GM18526 (cell line): ENCODE measurements around the gene ZGPAT.
A peak's percentile ranks its signal among the peaks of the same experiment; 100 is the strongest.

Experiments used
- POLR2A ChIP-seq: IDR thresholded peaks from 3 replicates; pipeline ENCODE4 v1.6.1; 2011; ENCODE audit not compliant: insufficient read length; ENCODE audit errors: extremely low read depth

The ZGPAT gene

GRCh38 chr20:63733579-63734081 is 25.8 kb downstream of the ZGPAT start:
- TF ChIP-seq POLR2A, result no peak

GRCh38 chr20:63734111-63734945 is 26.5 kb downstream of the ZGPAT start:
- TF ChIP-seq POLR2A, result no peak

DNA sequence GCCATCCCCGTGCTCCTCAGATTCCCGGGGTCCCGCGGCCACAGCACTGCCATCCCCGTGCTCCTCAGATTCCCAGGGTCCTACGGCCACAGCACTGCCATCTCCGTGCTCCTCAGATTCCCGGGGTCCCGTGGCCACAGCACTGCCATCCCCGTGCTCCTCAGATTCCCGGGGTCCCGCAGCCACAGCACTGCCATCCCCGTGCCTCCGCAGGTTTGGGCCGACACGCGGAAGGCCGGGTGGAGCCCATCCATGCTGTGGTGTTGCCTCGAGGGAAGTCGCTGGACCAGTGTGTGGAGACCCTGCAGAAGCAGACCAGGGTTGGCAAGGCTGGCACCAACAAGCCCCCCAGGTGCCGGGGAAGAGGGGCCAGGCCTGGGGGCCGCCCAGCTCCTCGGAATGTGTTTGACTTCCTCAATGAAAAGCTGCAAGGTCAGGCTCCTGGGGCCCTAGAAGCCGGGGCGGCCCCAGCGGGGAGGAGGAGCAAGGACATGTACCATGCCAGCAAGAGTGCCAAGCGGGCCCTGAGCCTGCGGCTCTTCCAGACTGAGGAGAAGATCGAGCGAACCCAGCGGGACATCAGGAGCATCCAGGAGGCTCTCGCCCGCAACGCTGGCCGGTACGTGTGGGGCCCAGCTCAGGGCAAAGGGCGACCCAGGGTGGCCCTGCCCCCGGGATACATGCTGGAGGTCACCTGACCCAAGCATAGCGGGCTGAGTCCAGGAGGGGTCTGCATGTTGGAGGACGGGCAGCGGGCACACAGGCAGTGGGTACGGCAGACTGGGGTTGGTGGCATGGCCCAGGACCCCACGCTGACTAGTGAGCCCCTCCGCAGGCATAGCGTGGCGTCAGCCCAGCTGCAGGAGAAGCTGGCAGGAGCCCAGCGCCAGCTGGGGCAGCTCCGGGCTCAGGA is 27.4 kb downstream of the ZGPAT start:
- no peak for TF ChIP-seq POLR2A

GRCh38 chr20:63735859-63736718 is 28.2 kb downstream of the ZGPAT start, which contains the start of gene LIME1:
Gene LIME1 (plus strand): TSS chr20:63736664. CDS start chr20:63737550, 886 bp downstream.
- TF ChIP-seq POLR2A, result peak; percentile 49

- no peak for TF ChIP-seq POLR2A
Observed at GRCh38 chr20:63736893-63737694, 29.3 kb downstream of the ZGPAT start.

GRCh38 chr20:63737695-63737944 is 29.8 kb downstream of the ZGPAT start:
- no peak for TF ChIP-seq POLR2A

DNA sequence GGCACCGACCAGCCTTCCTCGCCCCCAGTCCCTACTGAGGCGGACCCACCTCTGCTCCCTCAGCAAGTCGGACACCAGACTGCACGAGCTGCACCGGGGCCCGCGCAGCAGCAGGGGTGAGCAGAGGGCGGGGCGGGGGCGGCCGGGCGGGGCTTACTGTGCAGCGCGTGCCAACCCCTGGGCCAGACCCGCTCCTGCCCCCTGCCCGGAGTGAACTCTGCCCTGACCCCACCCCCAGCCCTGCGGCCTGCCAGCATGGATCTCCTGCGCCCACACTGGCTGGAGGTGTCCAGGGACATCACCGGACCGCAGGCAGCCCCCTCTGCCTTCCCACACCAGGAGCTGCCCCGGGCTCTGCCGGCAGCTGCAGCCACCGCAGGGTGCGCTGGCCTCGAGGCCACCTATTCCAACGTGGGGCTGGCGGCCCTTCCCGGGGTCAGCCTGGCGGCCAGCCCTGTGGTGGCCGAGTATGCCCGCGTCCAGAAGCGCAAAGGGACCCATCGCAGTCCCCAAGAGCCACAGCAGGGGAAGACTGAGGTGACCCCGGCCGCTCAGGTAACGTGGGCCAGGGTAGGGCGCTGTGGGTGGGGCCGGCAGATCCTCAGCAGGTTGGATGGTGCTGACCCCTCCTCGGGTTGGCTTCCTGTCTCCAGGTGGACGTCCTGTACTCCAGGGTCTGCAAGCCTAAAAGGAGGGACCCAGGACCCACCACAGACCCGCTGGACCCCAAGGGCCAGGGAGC is 30.3 kb downstream of the ZGPAT start:
- TF ChIP-seq POLR2A, result peak; percentile 48

GRCh38 chr20:63738687-63739129 is 30.9 kb downstream of the ZGPAT start:
- no peak for TF ChIP-seq POLR2A

DNA sequence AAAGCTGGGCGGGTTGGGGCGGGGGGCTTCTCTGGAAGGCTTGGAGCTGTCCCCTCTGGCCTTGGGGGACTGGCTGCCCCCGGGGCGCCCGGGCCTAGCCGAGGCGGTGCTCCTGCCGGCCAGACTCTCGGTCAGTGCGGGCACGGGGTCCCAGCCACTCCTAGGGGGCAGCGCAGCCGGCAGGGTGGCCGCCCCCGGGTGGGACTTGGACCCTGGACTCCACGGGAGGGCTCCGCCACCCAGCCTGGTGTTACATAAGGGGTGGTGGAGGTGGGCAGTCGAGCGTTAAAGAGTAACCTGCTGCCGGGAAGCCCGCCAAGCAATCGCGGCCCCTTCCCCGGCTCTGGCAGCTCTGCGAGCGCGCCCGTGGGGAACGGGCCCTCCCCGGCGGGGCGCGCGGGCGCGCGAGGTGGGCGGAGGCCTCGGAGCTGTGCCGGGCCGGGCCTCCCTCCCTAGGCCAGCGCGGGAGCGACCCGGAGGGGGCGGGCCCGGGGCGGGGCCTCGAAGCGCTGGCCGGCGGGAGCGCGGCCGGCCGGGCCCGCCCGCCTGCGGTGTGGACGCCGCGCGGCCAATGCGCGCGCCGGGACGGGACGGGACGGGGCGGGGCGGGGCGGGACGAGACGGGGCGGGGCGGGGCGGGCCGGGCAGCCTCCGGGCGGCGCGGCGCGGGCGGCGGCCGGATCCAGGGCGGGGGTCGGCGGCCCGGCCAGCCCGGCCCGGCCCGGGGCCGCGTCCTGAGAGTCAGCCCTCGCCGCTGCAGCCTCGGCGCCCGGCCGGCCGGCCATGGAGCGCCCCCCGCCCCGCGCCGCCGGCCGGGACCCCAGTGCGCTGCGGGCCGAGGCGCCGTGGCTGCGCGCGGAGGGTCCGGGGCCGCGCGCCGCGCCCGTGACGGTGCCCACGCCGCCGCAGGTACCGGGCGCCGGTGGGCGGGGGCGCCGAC is 31.6 kb downstream of the ZGPAT start, which contains the start of gene SLC2A4RG:
TSS of gene SLC2A4RG (plus strand) at position 647 of the 940 bp plus-strand sequence. CDS start at position 784, 137 bp downstream.
- TF ChIP-seq POLR2A, result peak; percentile 30

DNA sequence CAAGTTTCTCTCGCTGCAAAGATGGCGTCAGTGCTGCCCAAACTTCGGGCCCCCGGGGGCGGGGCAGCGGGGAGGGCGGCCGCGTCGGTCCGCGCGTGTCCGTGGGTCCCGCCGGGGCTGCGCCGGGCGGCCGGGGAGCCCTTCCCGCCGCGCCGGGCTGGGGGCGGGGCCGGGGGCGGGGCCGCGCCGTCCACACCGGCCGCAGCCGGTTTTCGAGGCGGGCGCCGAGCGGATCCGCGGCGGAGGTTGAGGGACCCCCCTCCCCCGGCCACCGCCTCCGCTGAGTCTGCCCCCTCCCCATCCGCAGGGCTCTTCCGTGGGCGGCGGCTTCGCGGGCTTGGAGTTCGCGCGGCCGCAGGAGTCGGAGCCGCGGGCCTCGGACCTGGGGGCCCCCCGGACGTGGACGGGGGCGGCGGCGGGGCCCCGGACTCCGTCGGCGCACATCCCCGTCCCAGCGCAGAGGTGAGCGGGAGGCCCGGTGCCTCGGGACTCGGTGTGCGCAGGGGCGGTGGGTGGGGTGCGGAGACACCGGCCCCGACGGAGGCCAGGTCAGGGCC is 32.3 kb downstream of the ZGPAT start:
- no peak for TF ChIP-seq POLR2A

- no peak for TF ChIP-seq POLR2A
Observed at GRCh38 chr20:63740627-63741353, 33.0 kb downstream of the ZGPAT start.

DNA sequence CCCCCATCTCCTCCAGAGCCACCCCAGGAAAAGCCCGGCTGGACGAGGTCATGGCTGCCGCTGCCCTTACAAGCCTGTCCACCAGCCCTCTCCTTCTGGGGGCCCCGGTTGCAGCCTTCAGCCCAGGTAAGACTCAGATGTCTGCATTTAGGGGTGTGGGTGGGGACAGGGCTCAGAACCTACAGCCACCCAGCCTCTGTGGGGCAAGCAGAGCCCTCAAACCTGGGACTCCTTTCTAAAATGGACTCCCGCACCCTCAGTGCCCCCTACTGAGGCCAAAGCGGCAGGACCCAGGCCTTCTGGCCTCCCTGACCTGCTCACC is 33.5 kb downstream of the ZGPAT start:
- no peak for TF ChIP-seq POLR2A
